K562 (cell line): ENCODE measurements around the gene PPM1D. TPM values are rescaled to one million over a fixed set of nuclear protein-coding genes. Genes with fewer than 3 reads are reported as not detected.

Source experiments
- ATAC-seq: fragments of 200-7000 bp; cut with Tn5 transposase; 3 replicates; pipeline ENCODE4 v1.9.1; 2020; ENCODE audit warnings: moderate library complexity
- BruUV-seq: library from RNA; stranded (reverse); fragments of 400-500 nt; replicated peaks from 2 replicates; lab custom pipeline; 2021; lab: Mats Ljungman, UMichigan
- CTCF ChIA-PET: fragments of 300-600 bp; formaldehyde crosslinking; extraction: SDS; loops from one replicate; lab custom pipeline; 2021; ENCODE audit warnings: low intra/inter-chr PET ratio; lab: Yijun Ruan, JAX
- POLR2A ChIA-PET: fragments of 300-600, 350-650 bp; sonication (Branson Sonifier 250); formaldehyde crosslinking; extraction: SDS; loops from one replicate; lab custom pipeline; 2021; ENCODE audit warnings: antibody characterized with exemption, inconsistent platforms; lab: Yijun Ruan, JAX
- DNase-seq, 4 experiments: peaks; one replicate each; pipeline versions ENCODE4 v3.0.0 to v3.0.0-alpha.2; 2011 to 2018; ENCODE audit warnings: low spot score in 3 of 4, mixed read lengths in 3 of 4; ENCODE audit errors: extremely low read depth in 1 of 4
- FAIRE-seq: peaks from 2 replicates; lab custom pipeline; 2011; peaks lifted over from hg19 to GRCh38; lab: Jason Lieb, UNC
- H2AFZ ChIP-seq: 2 replicates; pipeline ENCODE4 v1.6.0; 2011; ENCODE audit warnings: low read depth, low read length, control low read depth, inconsistent platforms
- H3K27ac ChIP-seq: fragments of 200-600 bp; 3 replicates; pipeline ENCODE4 v1.8.0; 2011; ENCODE audit warnings: low read depth, mild to moderate bottlenecking, control low read depth, inconsistent platforms, low read length, moderate library complexity, mixed read lengths; ENCODE audit errors: extremely low read depth
- H3K27me3 ChIP-seq, 2 experiments: fragments of 300-600 bp in 1 of 2; 2 replicates in 1 of 2; 3 replicates in 1 of 2; pipeline versions ENCODE4 v1.6.0 to v1.8.0; 2011; ENCODE audit warnings: inconsistent platforms in 2 of 2, low read length in 2 of 2, mild to moderate bottlenecking in 1 of 2, mixed read lengths in 1 of 2, moderate library complexity in 1 of 2; ENCODE audit not compliant: control insufficient read depth in 2 of 2, insufficient read depth in 2 of 2
- H3K36me3 ChIP-seq: fragments of 300-600 bp; 3 replicates; pipeline ENCODE4 v1.8.0; 2011; ENCODE audit warnings: mild to moderate bottlenecking, low read length, inconsistent platforms; ENCODE audit not compliant: control insufficient read depth, insufficient read depth
- H3K4me1 ChIP-seq, 2 experiments: fragments of 200-600 bp in 1 of 2; replicated peaks in 1 of 2; 2 replicates in 1 of 2; 3 replicates in 1 of 2; pipeline versions ENCODE4 v1.5.1 to v1.8.0; 2011; ENCODE audit warnings: inconsistent platforms in 2 of 2, low read length in 2 of 2, mild to moderate bottlenecking in 1 of 2, mixed read lengths in 1 of 2, moderate library complexity in 1 of 2; ENCODE audit not compliant: control insufficient read depth in 2 of 2, insufficient read depth in 2 of 2
- H3K4me2 ChIP-seq: 2 replicates; pipeline ENCODE4 v1.6.1; 2011; ENCODE audit warnings: low read length, control low read depth, inconsistent platforms, mixed read lengths; ENCODE audit not compliant: insufficient read depth
- H3K4me3 ChIP-seq: fragments of 200-600 bp; sonication (generic), shearing (Covaris generic); 2 replicates; pipeline ENCODE4 v1.5.1; 2016; ENCODE audit warnings: control low read depth, inconsistent platforms
- H3K79me2 ChIP-seq: fragments of 200-600 bp; 3 replicates; pipeline ENCODE4 v1.8.0; 2011; ENCODE audit warnings: low read length, inconsistent platforms; ENCODE audit not compliant: control insufficient read depth, insufficient read depth
- H3K9ac ChIP-seq, 2 experiments: 2 replicates each; pipeline versions ENCODE4 v1.6.0 to v1.6.1; 2011; ENCODE audit warnings: low read depth in 2 of 2, low read length in 2 of 2, control low read depth in 1 of 2, inconsistent platforms in 1 of 2, mild to moderate bottlenecking in 1 of 2, mixed read lengths in 1 of 2; ENCODE audit not compliant: insufficient read depth in 1 of 2
- H3K9me1 ChIP-seq: one replicate; pipeline ENCODE4 v1.6.0; 2011; ENCODE audit warnings: inconsistent platforms, mild to moderate bottlenecking, low read length, moderate library complexity; ENCODE audit not compliant: control insufficient read depth, insufficient read depth
- H3K9me3 ChIP-seq: replicated peaks from 2 replicates; pipeline ENCODE4 v1.5.1; 2011; ENCODE audit warnings: low read depth, low read length, inconsistent platforms; ENCODE audit not compliant: control insufficient read depth, insufficient read depth
- H4K20me1 ChIP-seq: replicated peaks from 2 replicates; pipeline ENCODE4 v1.6.1; 2011; ENCODE audit warnings: low read length, inconsistent platforms, mixed read lengths; ENCODE audit not compliant: control insufficient read depth, insufficient read depth
- C11orf30 ChIP-seq: fragments of 450-650 bp; IDR thresholded peaks from 2 replicates; pipeline ENCODE4 v1.6.1; 2016; ENCODE audit warnings: low read depth, mild to moderate bottlenecking
- HCFC1 ChIP-seq: IDR thresholded peaks from 2 replicates; pipeline ENCODE4 v1.6.1; 2012; ENCODE audit warnings: low read depth, low read length, improper control_type of control experiment
- HDAC1 ChIP-seq, 2 experiments: fragments of 450-650 bp; IDR thresholded peaks; 2 replicates each; pipeline ENCODE4 v1.6.1; 2016 to 2017; ENCODE audit warnings: inconsistent platforms in 1 of 2, mild to moderate bottlenecking in 1 of 2, moderate library complexity in 1 of 2
- MAFG ChIP-seq: fragments of 450-650 bp; conservative IDR thresholded peaks from 2 replicates; pipeline ENCODE4 v1.6.1; 2016; ENCODE audit warnings: missing genetic modification characterization, missing compliant biosample characterization
- MTA2 ChIP-seq: fragments of 450-650 bp; IDR thresholded peaks from 2 replicates; pipeline ENCODE4 v1.6.1; 2016; ENCODE audit warnings: low read depth
- RBM15 ChIP-seq: fragments of 200-400 bp; formaldehyde crosslinking; IDR thresholded peaks from 2 replicates; pipeline ENCODE4 v1.6.1; 2018; ENCODE audit warnings: mild to moderate bottlenecking, low read length, moderate library complexity; ENCODE audit not compliant: insufficient read depth
- RBM25 ChIP-seq: fragments of 200-400 bp; formaldehyde crosslinking; IDR thresholded peaks from 2 replicates; pipeline ENCODE4 v1.6.1; 2018; ENCODE audit warnings: low read length, low read depth, moderate library complexity; ENCODE audit not compliant: severe bottlenecking
- SAFB ChIP-seq: fragments of 200-400 bp; formaldehyde crosslinking; IDR thresholded peaks from 2 replicates; pipeline ENCODE4 v1.6.1; 2017; ENCODE audit warnings: low read depth, low read length, borderline replicate concordance
- SFPQ ChIP-seq: fragments of 200-400 bp; formaldehyde crosslinking; IDR thresholded peaks from 2 replicates; pipeline ENCODE4 v1.6.1; 2017; ENCODE audit warnings: mild to moderate bottlenecking, low read depth, low read length, moderate library complexity
- TEAD2 ChIP-seq: fragments of 450-650 bp; IDR thresholded peaks from 2 replicates; pipeline ENCODE4 v1.6.1; 2016; ENCODE audit warnings: missing genetic modification characterization, control low read depth, missing compliant biosample characterization
- YY1 ChIP-seq, 3 experiments: IDR thresholded peaks; 2 replicates each; pipeline ENCODE4 v1.6.1; 2011; ENCODE audit warnings: low read length in 2 of 3, mild to moderate bottlenecking in 2 of 3, moderate library complexity in 2 of 3, borderline replicate concordance in 1 of 3, control low read depth in 1 of 3, low read depth in 1 of 3; ENCODE audit not compliant: insufficient read depth in 3 of 3, insufficient replicate concordance in 2 of 3, control insufficient read depth in 1 of 3, insufficient read length in 1 of 3; ENCODE audit errors: extremely low read depth in 1 of 3
- ZC3H11A ChIP-seq: IDR thresholded peaks from 2 replicates; pipeline ENCODE4 v1.6.1; 2012; ENCODE audit warnings: low read depth, low read length, improper control_type of control experiment
- ZNF232 ChIP-seq: sonication (generic); formaldehyde crosslinking; IDR thresholded peaks from 2 replicates; pipeline ENCODE4 v1.8.0; 2022; ENCODE audit warnings: mild to moderate bottlenecking, missing genetic modification reagents
- ZNF316 ChIP-seq: fragments of 450-650 bp; IDR thresholded peaks from 2 replicates; pipeline ENCODE4 v1.6.1; 2016
- WGBS: fragments of 100-300 bp; shearing (Covaris generic); methylation state at CpG from one replicate; pipeline ENCODE4 v1.1.6; 2016; ENCODE audit warnings: low coverage, mixed read lengths; ENCODE audit not compliant: insufficient coverage; ENCODE audit errors: missing lambda C conversion rate; 5-methylcytosine and 5-hydroxymethylcytosine counted together
- in situ Hi-C: fragments of 300-500 bp; cut with MboI; formaldehyde crosslinking; loops from 4 replicates; pipeline ENCODE4 v1.15.0; 2018; ENCODE audit warnings: inconsistent platforms, mixed read lengths
- intact Hi-C: fragments of 100-400 bp; cut with micrococcal nuclease; formaldehyde crosslinking; loops from 2 replicates; pipeline ENCODE4 v1.14.2; 2022
- polyA plus RNA-seq, 8 experiments: library from polyadenylated mRNA; depleted of rRNA in 4 of 8; stranded (reverse) in 5 of 8; unstranded in 3 of 8; fragments of >200 nt; fragmentation: Nextera tagmentation in 2 of 8; fragmentation: Illumina TruSeq in 1 of 8; extraction: Ambion mirVana in 2 of 8; extraction: Trizol in 1 of 8; gene quantifications; 2 replicates each; pipeline versions ENCODE4 v1.2.1 to v1.2.3, GENCODE V29; 2011 to 2014; ENCODE audit warnings: inconsistent platforms in 1 of 8, missing spikeins in 1 of 8
- total RNA-seq, 7 experiments: library from RNA; depleted of rRNA in 6 of 7; stranded (reverse); fragments of >200 nt in 6 of 7; fragmentation: Illumina TruSeq in 2 of 7; extraction: Trizol in 2 of 7; gene quantifications; 2 replicates each; pipeline versions ENCODE4 v1.2.1 to v1.2.3, GENCODE V29; 2011 to 2021; ENCODE audit warnings: low replicate concordance in 1 of 7
- TF ChIP-seq, protein P1 (sequence below): sonication (generic); formaldehyde crosslinking; IDR thresholded peaks from 2 replicates; pipeline ENCODE4 v1.9.0; 2022; ENCODE audit warnings: mild to moderate bottlenecking, missing genetic modification reagents

PPM1D gene
- total and polyA plus RNA-seq, 9 of the 15 experiments (the other 6 are each of a cell fraction or from before 2014, with no cell fraction given), result 2.1 to 19.0 (median 7.8) TPM

DNA sequence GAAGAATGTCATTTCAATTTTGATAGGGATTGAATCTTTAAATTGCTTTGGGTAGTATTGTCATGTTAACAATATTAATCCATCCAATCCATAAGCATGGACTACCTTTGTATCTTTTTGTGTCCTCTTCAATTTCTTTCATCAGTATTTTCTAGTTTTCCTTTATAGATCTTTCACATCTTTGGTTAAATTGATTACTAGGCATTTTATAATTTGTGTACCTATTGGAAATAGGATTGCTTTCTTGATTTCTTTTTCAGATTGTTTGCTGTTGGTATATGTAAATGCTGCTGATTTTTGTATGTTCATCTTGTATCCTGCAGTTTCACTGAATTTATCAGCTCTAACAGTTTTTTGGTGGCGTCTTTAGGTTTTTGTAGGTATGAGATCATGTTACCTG lies 53.6 kb downstream of the PPM1D start:
- CTCF ChIA-PET, result no interaction called here

More for the DNA sequence above, 53.6 kb downstream of the PPM1D start:
- DNase-seq (no peak), FAIRE-seq (no peak)
- H3K79me2 ChIP-seq, result peaks cover 16% of the 10 kb centered on the region
- no peak overlapping the region for H3K4me2 ChIP-seq
- H3K36me3 ChIP-seq, result peaks cover 39% of the 10 kb centered on the region; the same call in 2 of the 3 replicates
- 100% methylated on average over 1 of the region's 1 CpG for WGBS
- in situ Hi-C loops (no loop called here), intact Hi-C loops (no loop called here)
- no peak overlapping the region for H3K27ac ChIP-seq
- H3K9ac ChIP-seq, result no peak overlapping the region
- no peaks in the 10 kb centered on the region for H3K9me1 ChIP-seq
- H4K20me1 ChIP-seq, result no peaks in the 10 kb centered on the region
- H2AFZ ChIP-seq, result no peak overlapping the region
- POLR2A ChIA-PET, result no interaction called here
- H3K9me3 ChIP-seq, result no peaks in the 10 kb centered on the region
- no peak overlapping the region for H3K4me3 ChIP-seq
- no TSS peak for BruUV-seq
- TF ChIP-seq RBM15, result no peak
- TF ChIP-seq MAFG, result peak; percentile 44
- no peak for TF ChIP-seq HCFC1
- no peak for TF ChIP-seq SFPQ
- TF ChIP-seq TEAD2, result no peak
- peak; percentile 92 for TF ChIP-seq ZNF316
- no peak for TF ChIP-seq HDAC1 (IDR thresholded peaks at IDR 0.05)
- no peak for TF ChIP-seq ZNF232
- no peak for TF ChIP-seq SAFB
- no peak for TF ChIP-seq YY1 (IDR thresholded peaks at IDR 0.05; ENCODE audit: borderline replicate concordance in 1 of 3, control insufficient read depth in 1 of 3, extremely low read depth in 1 of 3, insufficient read depth in 3 of 3, insufficient read length in 1 of 3, insufficient replicate concordance in 2 of 3, low read depth in 1 of 3, low read length in 2 of 3)
- TF ChIP-seq, protein P1, sequence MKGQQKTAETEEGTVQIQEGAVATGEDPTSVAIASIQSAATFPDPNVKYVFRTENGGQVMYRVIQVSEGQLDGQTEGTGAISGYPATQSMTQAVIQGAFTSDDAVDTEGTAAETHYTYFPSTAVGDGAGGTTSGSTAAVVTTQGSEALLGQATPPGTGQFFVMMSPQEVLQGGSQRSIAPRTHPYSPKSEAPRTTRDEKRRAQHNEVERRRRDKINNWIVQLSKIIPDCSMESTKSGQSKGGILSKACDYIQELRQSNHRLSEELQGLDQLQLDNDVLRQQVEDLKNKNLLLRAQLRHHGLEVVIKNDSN (CRISPR knock-in tag), result no peak
- TF ChIP-seq ZC3H11A, result no peak
- no peak for TF ChIP-seq MTA2
- peak; percentile 77 for TF ChIP-seq C11orf30
- no peak for TF ChIP-seq RBM25
- TF ChIP-seq, all 486 proteins: peak for 3
- Histone ChIP-seq H3K4me1 (no peaks in the 10 kb centered on the region), H3K27me3 (no peaks in the 10 kb centered on the region)
- no peak for ATAC-seq
